ENCODE data around the gene PDK2.
A peak's percentile ranks its signal among the peaks of the same experiment; 100 is the strongest.
"Not testable (repeated sequence)": the region's sequence is repeated elsewhere in the genome, so short reads cannot be mapped to it uniquely, and the experiment has no call there.

Gene PDK2

DNA sequence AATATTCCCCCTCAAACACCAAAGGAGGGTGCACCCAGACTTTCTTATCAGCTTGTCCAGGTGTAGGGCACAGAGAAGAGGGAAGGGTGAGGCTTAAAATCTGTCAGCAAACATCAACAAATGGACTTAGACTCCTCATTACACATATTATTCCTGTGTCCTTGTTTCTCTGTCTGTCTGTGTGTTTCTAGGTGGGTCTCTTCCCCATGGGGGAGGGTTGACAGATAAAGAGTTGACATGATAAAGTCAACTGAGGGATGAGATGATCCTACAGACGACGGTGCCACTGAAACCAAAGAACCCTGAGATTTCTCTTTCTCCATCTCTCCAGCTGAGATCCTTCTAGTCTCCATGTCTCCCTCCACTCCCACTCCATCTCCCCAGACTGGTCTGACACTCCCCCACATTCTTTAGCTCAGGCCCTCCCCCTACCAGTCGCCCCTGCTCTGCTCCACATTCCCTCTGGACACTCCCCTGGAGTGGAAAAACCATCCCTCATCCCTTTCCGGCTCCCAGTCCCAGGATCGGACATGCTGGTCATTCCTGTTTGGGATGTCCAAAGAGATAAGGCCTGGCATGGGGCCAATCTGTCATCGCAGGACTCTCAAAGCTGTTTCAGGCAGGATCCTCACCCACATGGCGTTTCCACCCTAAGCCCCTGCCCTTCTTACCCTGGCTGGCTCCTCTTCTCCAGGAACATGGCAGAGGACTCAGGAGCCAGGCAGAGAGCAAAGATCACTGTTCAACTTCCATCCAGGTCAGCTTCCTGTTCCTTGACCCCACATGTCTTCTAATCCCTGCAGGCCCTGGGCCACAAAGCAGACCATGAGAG is 42.1 kb upstream of the PDK2 start:
- H3K9me3 Mint-ChIP-seq, result no peaks in the 10 kb centered on the region
- peaks cover 37% of the 10 kb centered on the region for H3K4me1 Mint-ChIP-seq
- DNase-seq, result no peak
- H3K27me3 Mint-ChIP-seq, result peaks cover 24% of the 10 kb centered on the region
- H3K4me3 Mint-ChIP-seq, result no peak overlapping the region
- CTCF ChIA-PET, result interaction anchor here (2.2 to 6.8 kb wide), 2 partner anchors 26 to 34 kb away, joined by 11 to 45 read pairs; no protein-coding TSS in a partner anchor
- no peak overlapping the region for H3K27ac Mint-ChIP-seq
- H3K36me3 Mint-ChIP-seq, result peaks cover 3% of the 10 kb centered on the region

DNA sequence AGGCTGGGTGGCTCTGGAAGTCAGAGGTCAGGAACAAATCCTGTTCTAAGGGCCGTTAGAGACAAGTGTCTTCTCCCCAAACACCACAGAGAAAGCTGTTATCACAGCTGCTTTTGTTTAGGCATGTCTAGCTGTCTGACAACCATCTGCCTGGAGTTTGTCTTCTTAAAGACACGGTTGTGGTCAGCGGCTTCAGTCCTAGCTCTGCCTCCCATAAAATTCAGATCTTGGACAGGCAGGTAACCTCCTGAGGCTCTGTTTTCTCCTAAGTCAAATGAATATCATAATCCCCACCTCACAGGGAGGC is 41.5 kb upstream of the PDK2 start:
- Mint-ChIP-seq H3K27ac (no peak overlapping the region), H3K4me1 (peaks cover 39% of the 10 kb centered on the region), H3K27me3 (peaks cover 30% of the 10 kb centered on the region), H3K36me3 (peaks cover 3% of the 10 kb centered on the region), H3K4me3 (no peak overlapping the region), H3K9me3 (no peaks in the 10 kb centered on the region)
- CTCF ChIA-PET, result interaction anchor here (0.8 to 6.8 kb wide), 3 partner anchors 26 to 40 kb away, joined by 3 to 45 read pairs (median 11); no protein-coding TSS in a partner anchor
- no peak for DNase-seq

DNA sequence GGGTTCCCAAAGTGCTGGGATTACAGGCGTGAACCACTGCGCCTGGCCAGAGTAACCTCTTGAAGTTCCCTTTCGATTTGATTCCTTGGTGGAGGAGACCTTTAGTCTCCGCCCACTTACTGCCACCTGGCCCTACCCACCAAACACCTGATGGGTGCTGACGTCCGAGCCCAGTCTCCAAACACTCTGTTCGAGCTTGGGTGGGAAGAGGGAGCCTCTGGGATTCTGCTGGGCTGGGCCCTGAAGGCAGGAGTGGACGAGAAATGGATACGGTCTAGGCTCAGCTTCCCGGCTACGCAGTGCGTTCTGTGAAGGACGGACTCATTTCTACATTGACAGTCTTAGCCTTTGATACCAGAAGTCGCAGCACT is 40.1 kb upstream of the PDK2 start:
- Mint-ChIP-seq H3K27ac (peak overlapping the region; percentile 45), H3K4me1 (peaks cover 37% of the 10 kb centered on the region), H3K27me3 (peaks cover 32% of the 10 kb centered on the region), H3K4me3 (peak overlapping the region; percentile 83), H3K9me3 (no peaks in the 10 kb centered on the region), H3K36me3 (peaks cover 3% of the 10 kb centered on the region)
- CTCF ChIA-PET, result interaction anchor here (1.6 to 6.8 kb wide), 3 partner anchors 21 to 32 kb away, joined by 4 to 45 read pairs (median 11); no protein-coding TSS in a partner anchor
- DNase-seq, result peak; percentile 41

GRCh38 chr17:50055426-50056216 is 39.5 kb upstream of the PDK2 start, which contains the start of gene ITGA3:
ITGA3 (plus strand) TSS chr17:50056110; CDS start chr17:50056440, 330 bp downstream.
- peaks cover 35% of the 10 kb centered on the region for H3K4me1 Mint-ChIP-seq
- peaks cover 32% of the 10 kb centered on the region for H3K27me3 Mint-ChIP-seq
- peak within 1 kb of the TSS; percentile 83 for H3K4me3 Mint-ChIP-seq
- peak; percentile 80 for DNase-seq
- H3K27ac Mint-ChIP-seq, result peak within 1 kb of the TSS; percentile 45
- H3K9me3 Mint-ChIP-seq, result no peaks in the 10 kb centered on the region
- CTCF ChIA-PET, result interaction anchor here (0.7 to 6.8 kb wide), 9 partner anchors 21 to 173 kb away, joined by 3 to 45 read pairs (median 6); no protein-coding TSS in a partner anchor
- peaks cover 3% of the 10 kb centered on the region for H3K36me3 Mint-ChIP-seq

GRCh38 chr17:50056217-50056960 is 38.8 kb upstream of the PDK2 start:
- Mint-ChIP-seq H3K36me3 (peaks cover 3% of the 10 kb centered on the region), H3K9me3 (no peaks in the 10 kb centered on the region), H3K27ac (no peak overlapping the region), H3K4me1 (peaks cover 27% of the 10 kb centered on the region), H3K4me3 (peak overlapping the region; percentile 83), H3K27me3 (peaks cover 32% of the 10 kb centered on the region)
- CTCF ChIA-PET, result interaction anchor here (0.7 to 6.8 kb wide), 15 partner anchors 11 to 174 kb away, joined by 3 to 45 read pairs (median 4); no protein-coding TSS in a partner anchor
- DNase-seq, result peak; percentile 76

- H3K4me1 Mint-ChIP-seq, result peaks cover 21% of the 10 kb centered on the region
- peaks cover 32% of the 10 kb centered on the region for H3K27me3 Mint-ChIP-seq
- CTCF ChIA-PET, result interaction anchor here (0.9 to 6.8 kb wide), 14 partner anchors 10 to 55 kb away, joined by 3 to 45 read pairs (median 4); no protein-coding TSS in a partner anchor
- no peak for DNase-seq
- H3K4me3 Mint-ChIP-seq, result peak overlapping the region; percentile 83
- H3K36me3 Mint-ChIP-seq, result peaks cover 3% of the 10 kb centered on the region
- no peaks in the 10 kb centered on the region for H3K9me3 Mint-ChIP-seq
- no peak overlapping the region for H3K27ac Mint-ChIP-seq
Measured at GRCh38 chr17:50056961-50057330, 38.2 kb upstream of the PDK2 start.

DNA sequence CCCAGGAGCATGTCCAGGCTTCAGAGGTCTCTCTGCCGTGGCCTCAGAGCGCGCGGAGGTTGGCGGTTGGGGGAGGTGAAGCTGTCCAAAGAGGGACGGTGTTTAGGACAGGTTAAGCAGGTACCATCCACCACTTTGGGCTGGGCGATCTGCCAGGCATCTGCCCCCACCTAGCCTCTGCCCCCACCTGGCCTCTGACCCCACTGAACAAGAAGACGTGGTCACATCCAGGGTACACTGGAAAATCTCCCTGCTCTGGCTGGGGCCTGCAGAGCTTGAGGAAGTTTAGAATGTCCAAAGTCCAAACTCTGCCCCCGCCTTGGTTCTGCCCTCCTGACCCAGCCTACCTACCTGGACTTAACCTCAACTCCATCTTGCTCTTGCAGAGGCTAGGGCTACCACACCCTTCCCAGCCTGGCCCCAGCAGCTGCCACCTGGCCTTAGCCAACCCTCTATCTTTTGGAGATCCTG is 37.6 kb upstream of the PDK2 start:
- H3K27ac Mint-ChIP-seq, result no peak overlapping the region
- no peaks in the 10 kb centered on the region for H3K9me3 Mint-ChIP-seq
- peaks cover 3% of the 10 kb centered on the region for H3K36me3 Mint-ChIP-seq
- DNase-seq, result no peak
- H3K4me3 Mint-ChIP-seq, result peak overlapping the region; percentile 63
- CTCF ChIA-PET, result interaction anchor here (1.1 to 6.8 kb wide), 10 partner anchors 9 to 37 kb away, joined by 3 to 45 read pairs (median 6); no protein-coding TSS in a partner anchor
- peaks cover 21% of the 10 kb centered on the region for H3K4me1 Mint-ChIP-seq
- H3K27me3 Mint-ChIP-seq, result peaks cover 32% of the 10 kb centered on the region

DNA sequence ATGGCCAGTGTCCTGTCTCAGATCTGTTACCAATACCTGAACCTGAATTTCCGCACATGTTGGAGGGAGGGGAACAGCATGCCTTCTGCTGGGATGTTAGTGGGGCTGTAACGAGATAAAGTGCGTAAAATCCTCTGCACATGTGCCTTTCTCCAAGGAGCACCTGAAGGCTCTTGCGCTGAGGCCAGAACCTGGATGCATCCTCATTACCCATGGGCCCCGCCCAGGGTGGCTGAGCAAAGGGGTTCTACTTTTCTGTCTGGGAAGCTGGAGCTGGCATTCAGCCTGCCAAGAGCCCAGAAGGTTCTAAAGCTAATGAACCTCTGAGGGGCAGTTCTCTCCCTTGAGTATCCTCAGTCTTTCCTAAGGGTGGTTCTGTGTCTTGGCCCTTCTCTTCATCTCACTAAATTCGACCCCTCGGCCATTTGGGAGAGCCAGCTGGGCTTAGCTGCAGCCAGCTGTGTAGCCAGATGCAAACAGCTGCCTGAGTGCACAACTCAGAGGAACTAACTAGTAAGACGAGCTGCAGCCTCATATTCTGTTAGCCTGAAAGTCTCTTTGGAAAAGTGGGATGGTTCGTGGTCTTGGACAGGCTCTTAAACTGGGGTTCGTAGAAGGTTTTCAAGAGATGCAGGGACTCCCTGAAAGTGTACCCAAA is 36.7 kb upstream of the PDK2 start:
- peaks cover 27% of the 10 kb centered on the region for H3K27me3 Mint-ChIP-seq
- no peak for DNase-seq
- CTCF ChIA-PET, result interaction anchor here (1.6 to 6.8 kb wide), 4 partner anchors 9 to 31 kb away, joined by 3 to 45 read pairs (median 13); no protein-coding TSS in a partner anchor
- peaks cover 21% of the 10 kb centered on the region for H3K4me1 Mint-ChIP-seq
- no peaks in the 10 kb centered on the region for H3K9me3 Mint-ChIP-seq
- peaks cover 3% of the 10 kb centered on the region for H3K36me3 Mint-ChIP-seq
- no peak overlapping the region for H3K4me3 Mint-ChIP-seq
- H3K27ac Mint-ChIP-seq, result no peak overlapping the region

DNA sequence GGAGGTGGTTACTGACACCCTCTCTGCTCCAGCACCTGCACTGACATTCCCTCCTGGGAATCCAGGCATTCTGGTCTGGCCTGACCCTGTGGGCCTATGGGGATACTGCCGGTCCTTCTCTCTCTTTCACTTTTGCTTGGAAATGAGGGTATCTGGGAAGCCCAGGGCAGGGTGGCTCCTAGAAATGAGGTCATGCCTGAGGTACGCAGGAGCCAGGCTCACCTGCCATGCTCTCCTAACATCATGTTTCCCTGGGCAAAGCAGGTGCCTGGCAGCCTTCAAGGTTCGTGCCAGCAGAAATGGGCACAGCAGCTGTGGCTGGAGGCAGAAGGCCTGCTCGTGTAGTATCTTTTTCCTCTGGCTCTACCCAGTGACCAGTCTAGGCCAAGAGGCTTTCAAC is 35.9 kb upstream of the PDK2 start:
- H3K4me1 Mint-ChIP-seq, result peaks cover 21% of the 10 kb centered on the region
- no peaks in the 10 kb centered on the region for H3K9me3 Mint-ChIP-seq
- no peak overlapping the region for H3K27ac Mint-ChIP-seq
- no peak for DNase-seq
- H3K4me3 Mint-ChIP-seq, result no peak overlapping the region
- H3K36me3 Mint-ChIP-seq, result peaks cover 3% of the 10 kb centered on the region
- CTCF ChIA-PET, result interaction anchor here (3.5 kb wide), 1 partner anchor 28 kb away, joined by 12 read pairs; no protein-coding TSS in a partner anchor
- peaks cover 25% of the 10 kb centered on the region for H3K27me3 Mint-ChIP-seq

GRCh38 chr17:50059759-50060273 is 35.3 kb upstream of the PDK2 start:
- CTCF ChIA-PET, result interaction anchor here (0.7 to 3.5 kb wide), 3 partner anchors 26 to 63 kb away, joined by 3 to 12 read pairs (median 3); no protein-coding TSS in a partner anchor
- Mint-ChIP-seq H3K4me3 (no peak overlapping the region), H3K27me3 (peaks cover 25% of the 10 kb centered on the region), H3K4me1 (peaks cover 21% of the 10 kb centered on the region), H3K36me3 (peaks cover 3% of the 10 kb centered on the region), H3K27ac (no peak overlapping the region), H3K9me3 (no peaks in the 10 kb centered on the region)
- DNase-seq, result no peak

DNA sequence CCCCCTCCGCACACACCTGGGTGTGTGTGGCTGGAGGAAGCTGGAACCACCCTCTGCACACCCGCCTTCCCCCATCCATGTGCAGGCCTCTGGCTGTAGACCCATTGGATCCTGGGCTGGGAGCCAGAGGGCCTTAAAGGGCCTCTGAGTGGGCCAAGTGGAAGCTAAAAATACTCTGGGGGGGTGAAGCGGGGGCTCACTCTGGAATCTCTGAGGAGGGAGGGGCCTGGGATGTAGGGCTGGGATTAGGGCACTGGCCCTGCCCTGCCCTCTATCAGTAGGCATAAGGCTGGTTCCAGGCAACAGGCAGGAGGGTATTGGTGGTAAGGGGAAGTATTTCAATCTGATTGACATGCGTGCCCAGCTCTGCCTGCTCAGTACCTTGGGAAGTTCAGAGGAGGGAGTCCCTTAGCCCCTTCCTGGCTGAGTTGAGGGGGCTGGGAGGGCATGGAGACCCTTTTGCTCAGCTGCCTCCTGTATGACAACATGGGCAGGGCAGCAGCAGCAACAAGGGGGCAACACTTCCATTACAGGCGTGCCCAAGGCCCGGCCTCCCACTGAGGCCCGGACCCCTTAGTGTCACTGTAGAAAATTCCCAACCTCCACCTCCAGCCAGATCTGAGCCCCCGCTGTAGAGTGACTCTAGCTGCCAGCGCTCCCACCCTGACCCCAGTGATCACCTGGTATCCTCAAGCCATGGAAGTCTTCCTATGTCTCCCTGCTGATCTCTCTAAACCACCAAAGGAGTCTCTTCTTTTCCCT is 34.0 kb upstream of the PDK2 start:
- Mint-ChIP-seq H3K27ac (no peak overlapping the region), H3K4me3 (no peak overlapping the region), H3K4me1 (peaks cover 17% of the 10 kb centered on the region), H3K9me3 (no peaks in the 10 kb centered on the region), H3K36me3 (peaks cover 3% of the 10 kb centered on the region), H3K27me3 (peaks cover 25% of the 10 kb centered on the region)
- DNase-seq, result no peak
- CTCF ChIA-PET, result interaction anchor here (1.8 to 3.5 kb wide), 2 partner anchors 26 to 33 kb away, joined by 6 to 12 read pairs; no protein-coding TSS in a partner anchor

DNA sequence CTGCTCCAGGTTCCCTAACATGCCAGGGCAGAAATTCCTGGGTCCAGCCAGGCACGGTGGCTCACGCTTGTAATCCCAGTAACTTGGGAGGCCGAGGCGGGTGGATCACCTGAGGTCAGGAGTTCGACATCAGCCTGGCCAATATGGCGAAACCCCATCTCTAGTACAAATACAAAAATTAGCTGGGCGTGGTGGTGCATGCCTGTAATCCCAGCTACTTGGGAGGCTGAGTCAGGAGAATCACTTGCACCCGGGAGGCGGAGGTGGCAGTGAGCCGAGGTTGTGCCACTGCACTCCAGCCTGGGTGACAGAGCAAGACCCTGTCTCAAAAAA is 33.5 kb upstream of the PDK2 start:
- H3K4me3 Mint-ChIP-seq, H3K9me3 Mint-ChIP-seq, DNase-seq, H3K27ac Mint-ChIP-seq, H3K36me3 Mint-ChIP-seq: not testable (repeated sequence)
- Mint-ChIP-seq H3K27me3 (peaks cover 21% of the 10 kb centered on the region), H3K4me1 (peaks cover 13% of the 10 kb centered on the region)
- CTCF ChIA-PET, result interaction anchor here (0.7 to 1.8 kb wide), 2 partner anchors 26 to 33 kb away, joined by 4 to 6 read pairs; no protein-coding TSS in a partner anchor

Data from activated naive CD4-positive, alpha-beta T cell treated with anti-CD3 and anti-CD28 coated beads, Interleukin-2, amount 10 ng/mL, durations not matched to agents 7 days and 5 days (primary cell).